NOMO-1 (cell line): Measurements from ENCODE around the gene RPA3.

ENCODE experiments used
- DNase-seq, 2 experiments: peaks; one replicate each; lab custom pipeline; 2025; ENCODE audit not compliant: unreplicated experiment in 2 of 2; lab: John Stamatoyannopoulos, UW

RPA3 gene

DNA sequence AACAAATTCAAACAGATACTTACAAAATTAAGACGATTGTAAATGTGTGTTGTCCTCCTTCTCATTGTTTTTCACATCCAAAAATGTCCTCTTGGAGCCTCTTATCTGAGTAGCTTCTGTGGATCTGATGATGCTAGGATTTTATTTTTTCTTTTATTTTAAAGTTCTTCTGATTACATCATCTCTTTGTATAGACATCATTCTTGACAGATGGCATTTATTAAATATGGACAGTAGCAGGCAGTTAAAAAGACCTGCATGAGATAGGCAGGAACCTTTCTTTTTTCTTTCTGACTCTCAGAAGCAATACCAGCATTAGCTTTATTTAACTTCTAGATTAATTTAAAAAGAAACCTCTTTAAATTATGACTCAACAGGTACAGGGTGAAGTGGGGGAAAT is at the start of gene RPA3:
Gene RPA3 (minus strand): TSS at position 116 of the 400 bp plus-strand sequence. CDS start 78,189 bp downstream, outside the sequence.
- DNase-seq: no peak

DNA sequence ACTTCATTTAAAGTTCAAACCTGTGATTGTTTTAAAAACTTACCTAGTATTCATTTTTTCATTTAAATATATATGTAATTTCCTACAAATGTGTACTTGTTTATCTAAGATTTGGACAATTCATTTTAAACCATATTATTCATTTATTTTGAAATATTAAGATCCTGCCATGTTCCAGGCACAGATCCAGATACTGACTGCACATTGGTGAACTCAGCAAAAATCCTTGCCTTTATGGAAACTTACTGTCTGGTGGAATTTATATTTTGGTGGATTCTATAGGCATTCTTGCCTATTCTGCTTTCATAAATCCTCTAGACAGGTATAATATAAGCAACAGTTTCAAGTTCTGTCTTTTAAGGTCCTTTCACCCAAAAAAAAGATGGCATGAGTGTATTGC is 48.3 kb upstream of the RPA3 start:
- no peak for DNase-seq

DNA sequence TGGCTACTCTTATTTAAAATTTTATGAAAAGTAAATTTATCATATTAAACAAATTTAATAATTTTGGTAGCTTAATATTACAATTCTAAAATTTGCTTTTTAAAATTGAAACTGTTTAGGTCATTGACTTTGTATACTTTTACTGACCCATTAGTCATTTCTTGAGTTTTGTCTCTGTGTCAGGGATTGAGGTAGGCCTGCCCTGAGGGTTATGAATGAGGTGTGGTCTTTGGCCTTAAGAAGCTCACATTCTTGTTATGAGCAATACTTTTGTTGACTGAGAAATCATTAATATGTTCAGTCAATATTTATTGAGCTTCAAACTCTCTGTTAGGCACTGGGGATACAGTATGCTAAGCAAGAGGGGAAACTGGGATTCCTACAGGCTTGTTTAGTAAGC is 47.0 kb upstream of the RPA3 start:
- DNase-seq: no peak

DNA sequence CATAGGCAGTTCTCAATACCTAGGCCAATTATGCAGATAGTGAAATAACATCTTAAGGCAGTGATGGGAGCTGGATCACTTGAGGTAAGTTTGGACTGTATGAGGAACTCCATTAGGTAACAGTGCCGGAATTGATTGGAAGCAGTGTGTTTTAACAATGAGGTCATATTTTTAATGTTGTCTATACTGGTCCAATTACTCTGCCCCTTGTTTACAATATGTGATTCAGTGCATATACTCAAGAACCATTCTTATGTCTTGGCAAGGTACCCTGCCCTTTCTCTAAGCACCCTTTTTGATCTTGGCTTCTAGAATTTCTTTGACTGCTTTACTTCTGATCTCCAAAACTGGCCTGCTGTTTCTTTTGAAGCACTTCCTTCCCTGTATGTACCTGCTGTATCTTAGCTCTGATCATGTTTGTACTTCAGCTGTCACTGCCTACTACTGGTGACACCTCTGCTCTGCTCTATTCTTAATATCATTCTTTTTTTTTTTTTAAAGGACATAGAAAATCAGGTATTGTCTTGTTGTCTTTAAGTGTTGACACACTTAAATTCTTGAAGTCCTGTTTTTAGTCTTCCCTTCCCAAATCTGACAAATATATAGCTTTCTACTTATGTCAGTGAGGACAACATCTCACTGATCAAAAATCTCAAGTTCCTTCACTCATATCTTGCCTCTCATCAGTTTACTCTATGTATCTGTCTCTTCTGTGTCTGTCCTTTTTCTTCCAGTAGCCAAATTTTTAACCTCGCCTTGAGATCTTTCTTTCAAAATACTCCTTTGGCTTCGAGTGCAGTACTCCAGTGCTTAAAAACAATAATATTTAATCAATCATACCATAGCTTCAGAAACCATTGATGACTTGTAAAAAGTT is 46.4 kb upstream of the RPA3 start:
- no peak for DNase-seq

DNA sequence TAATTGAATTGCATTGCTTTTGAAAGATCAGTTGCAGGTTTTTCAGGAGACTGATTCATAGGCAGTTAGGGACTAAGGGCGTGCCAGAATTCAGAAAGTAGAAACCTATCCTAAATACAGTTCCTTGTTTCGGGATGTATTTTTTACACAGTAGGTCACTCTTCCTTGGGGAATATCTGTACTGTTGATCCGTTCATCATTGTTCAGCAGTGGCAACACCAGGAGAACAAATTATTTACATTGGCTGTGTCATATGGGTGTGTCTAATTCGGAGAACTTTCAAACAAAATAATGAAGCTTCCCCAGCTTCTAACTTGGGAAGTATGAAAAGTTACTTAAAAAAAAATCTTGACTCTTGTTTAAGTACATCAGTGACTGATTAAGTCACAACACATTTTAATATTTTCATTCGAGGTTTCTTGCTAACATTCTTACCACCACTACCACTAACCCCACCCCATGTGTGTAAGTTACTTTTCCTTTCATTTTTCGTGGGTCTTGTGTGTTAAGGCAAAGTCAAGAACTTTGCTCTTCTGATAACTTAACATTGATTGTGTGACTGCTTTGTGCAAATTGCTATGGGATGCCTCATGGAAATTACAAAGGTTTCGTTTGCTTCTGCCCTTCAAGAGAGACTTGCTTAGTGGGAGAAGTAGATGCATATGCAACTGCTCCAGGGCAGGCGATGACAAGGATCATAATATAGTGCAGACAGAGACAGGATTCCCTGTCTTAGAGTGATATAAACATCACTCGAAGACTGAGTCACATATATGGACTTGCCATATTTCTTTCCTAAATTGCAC is 43.8 kb upstream of the RPA3 start:
- DNase-seq: peak in 1 of 2 experiments; percentile 39

DNA sequence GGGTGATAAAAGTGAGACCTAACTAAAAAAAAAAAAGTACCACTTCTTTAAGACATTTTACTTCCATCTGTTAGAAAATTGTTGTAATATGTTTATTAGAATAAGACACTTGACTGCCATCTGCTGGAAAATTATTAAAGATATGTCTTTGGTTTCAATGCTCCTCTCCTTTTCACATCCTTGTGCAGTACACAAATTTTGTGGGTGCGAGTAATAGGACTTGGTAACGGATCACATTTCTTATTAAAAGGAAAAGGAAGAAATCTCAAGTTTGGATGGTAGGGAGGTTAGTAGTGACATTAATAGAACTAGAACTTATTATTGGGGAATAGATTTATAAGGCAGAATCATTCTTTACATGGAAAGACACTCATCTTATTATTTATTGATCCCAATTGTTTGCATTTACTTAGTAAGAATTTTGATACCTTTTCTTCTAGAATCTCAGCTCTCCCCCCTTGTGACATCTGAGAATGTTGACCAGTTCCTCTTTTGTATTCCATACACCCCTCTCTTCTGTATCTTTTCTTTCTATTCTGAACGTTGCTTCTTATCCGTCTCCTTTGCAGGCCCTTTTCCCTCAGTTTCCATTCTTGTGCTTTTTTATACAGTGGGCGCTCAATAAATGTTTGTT is 43.0 kb upstream of the RPA3 start:
- DNase-seq: peak in 1 of 2 experiments; percentile 36

DNA sequence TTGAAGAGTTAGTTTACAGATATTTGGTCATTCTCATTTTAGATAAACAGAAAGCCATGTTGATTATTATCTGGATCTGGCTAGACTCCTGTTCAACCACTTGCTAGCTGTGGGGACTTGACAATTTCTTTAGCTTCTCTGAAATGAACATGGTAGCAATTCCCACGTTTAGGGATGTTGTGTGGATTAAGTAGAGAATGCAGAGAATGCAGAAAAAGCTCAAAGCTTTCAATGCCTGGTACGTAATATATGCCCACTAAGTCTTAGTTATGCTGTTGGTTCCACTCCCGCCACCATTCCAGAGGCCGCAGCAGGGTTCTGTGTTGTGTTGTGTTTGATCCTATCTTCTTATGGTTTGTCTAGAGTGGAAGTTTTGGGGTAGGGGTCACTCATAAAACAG is 39.2 kb upstream of the RPA3 start:
- DNase-seq: no peak

DNA sequence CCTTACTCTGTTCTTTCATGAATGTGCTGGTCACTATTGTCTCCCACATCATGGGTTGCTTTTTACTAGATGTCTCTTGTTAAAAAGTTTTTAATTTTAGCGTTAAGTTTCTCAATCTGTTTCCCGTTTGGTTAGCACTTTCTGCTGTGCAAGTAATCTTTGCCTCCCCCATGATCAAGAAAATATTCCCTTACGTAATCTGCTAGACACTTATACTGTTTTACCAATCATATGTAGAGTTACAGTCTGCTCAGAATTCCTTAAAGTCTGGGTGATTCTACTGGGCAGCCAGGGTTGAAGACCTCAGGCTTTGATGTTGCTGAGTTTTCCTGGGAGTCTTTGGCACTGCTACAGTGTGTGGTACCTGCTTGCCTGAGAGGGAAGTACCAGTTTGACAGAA is 38.2 kb upstream of the RPA3 start:
- DNase-seq: no peak

DNA sequence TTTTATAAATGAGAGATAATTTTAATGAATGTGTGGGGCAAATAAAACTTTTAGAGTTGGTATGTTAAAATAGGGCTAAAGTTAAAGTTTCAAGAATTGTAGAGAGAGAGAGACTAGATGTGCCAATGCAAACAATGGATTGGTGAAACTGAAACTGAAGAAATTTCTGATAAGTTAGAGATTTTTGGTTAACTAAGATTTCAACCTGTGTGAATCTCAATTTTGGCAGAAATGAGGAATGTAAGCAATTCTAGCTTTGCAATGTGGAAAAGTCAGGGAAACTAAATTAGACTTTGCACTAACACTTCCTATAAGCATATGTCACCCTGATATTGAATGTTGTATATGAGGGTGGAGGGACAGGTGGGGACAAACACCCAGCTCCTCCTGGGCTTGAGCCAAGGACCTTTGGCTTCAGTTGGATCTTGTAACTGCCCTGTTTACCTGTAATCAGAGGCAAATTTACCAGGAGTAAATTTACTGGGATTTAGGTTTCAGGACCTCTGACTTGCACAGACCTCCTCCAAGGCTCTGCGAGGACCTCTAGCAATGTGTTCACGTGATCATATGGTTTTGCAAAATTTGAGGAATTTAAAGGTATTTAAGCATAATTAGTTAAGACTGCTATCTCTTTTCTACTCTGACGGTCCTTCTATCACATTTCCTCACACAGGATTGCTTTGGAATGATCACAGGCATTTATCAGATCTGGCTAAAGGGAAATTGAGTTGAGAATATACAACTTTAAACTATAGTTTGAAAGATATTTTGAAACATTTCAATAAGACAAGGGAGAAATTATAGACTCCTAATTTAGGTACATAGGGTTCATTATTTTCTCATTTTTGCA is 33.1 kb upstream of the RPA3 start:
- no peak for DNase-seq

DNA sequence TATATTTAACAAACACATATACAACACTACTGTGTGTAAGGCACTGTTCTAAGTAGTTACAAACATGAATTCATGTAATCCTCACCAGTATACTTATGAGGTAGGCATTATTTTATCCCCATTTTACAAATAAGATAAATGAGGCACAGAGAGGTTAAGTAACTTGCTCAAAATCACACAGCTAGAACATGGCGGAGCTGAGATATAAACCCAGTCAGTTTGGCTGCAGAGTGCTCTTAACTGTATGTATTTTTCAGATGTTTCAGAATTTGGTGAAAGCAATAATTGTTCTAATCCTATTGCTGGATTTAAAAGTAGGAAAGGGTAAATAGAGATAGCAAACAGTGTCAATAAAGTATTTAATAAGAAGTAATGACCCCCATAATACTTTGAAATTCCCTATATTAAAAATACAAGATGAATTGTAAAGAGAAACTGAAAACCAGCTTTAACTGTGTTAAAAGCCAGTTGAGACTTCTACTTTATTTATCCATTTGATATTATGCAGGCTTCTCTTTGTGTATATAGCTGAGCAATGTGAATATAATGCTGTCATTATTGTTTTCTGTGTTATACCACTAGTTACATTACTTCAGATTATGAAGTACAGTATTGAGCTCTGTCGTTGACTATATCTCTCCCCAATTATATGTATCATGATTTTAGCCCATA is 32.3 kb upstream of the RPA3 start:
- DNase-seq: no peak

DNA sequence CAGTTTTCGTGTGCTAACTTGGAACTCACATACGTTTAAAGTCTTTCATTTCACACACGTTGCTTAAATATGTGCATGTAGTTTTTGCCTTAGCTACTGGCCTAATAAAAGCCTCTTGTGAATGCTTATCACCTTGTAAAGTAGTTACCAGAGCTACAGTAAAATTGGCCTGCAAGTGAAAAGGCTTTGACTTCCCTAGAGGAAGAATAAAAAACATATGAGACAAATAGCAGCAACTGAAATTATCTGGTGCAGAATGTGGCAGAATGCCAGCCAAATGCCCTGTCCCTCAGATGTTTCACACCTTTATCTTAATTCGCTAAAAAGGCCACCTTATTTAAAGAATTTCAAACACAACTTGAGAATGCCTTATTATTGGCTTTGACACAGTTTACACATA is 28.1 kb upstream of the RPA3 start:
- no peak for DNase-seq

DNA sequence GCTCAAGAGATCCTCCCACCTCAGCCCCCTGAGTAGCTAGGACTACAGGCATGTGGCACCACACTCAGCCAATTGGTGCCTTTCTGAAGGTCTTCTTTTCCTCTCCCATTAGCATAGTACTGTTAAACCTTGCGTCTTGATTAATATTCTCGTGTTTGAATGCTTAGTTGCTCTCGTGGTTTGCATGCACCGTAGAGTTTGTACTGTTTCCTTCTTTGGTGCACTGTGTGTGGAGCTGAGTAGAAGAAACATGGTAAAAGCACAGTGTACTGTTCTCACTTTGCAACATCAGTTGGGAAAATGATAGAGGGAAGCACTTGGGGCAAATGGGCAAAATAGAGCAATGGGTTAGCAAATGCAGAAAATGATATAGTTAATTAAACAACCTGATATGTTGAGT is 27.6 kb upstream of the RPA3 start:
- DNase-seq: no peak

DNA sequence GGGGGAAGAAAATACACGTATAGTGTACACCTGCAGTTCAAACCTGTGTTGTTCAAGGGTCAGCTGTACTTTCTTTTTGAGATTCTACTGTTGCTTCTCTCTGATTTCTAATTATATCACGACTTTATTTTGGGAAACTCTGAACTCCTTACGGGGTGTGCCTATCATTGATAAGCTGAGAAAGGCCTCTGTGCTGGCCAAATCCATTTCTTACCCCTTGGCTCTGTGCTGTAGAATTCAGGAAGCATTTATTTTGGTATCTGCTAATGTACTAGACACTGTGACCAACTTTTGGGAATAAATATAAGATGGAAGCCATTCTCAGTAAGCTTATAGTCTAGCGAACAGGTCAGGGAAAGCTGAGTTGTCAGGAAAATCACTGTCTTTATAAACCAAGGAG is 26.9 kb upstream of the RPA3 start:
- no peak for DNase-seq

DNA sequence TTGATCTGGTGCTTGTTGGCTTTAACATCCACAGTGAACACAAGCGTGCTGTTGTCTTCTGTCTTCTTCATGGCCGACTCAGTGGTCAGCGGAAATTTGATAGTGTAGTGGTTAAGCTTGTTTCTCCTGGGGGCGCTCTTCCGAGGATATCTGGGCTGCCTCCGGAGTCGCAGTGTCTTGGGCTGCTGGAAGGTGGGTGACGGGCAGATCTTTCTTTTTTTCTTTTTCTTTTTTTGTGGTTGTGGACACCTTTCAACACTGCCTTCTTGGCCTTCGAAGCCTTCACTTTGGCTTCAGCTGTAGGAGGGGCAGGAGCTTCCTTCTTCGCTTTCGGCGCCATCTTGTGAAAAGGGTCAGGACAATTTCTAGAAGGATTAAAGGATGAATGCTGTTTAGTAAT is 23.8 kb upstream of the RPA3 start:
- DNase-seq: no peak

DNA sequence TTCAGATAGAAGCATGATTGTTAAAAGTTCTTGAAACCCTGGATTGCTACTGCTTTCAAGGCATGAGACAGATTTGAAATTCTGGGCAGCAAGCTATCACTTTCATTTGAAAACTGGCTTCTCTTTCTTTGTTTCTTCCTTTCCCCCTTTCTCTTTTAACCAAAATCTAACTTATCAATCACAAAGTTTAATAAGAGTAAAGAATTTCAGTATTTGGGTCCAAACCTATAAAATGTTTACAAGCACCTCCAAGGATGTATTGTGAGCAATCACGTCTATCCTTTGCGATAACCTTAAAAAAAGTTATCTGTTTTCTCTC is 21.6 kb upstream of the RPA3 start:
- DNase-seq: no peak

DNA sequence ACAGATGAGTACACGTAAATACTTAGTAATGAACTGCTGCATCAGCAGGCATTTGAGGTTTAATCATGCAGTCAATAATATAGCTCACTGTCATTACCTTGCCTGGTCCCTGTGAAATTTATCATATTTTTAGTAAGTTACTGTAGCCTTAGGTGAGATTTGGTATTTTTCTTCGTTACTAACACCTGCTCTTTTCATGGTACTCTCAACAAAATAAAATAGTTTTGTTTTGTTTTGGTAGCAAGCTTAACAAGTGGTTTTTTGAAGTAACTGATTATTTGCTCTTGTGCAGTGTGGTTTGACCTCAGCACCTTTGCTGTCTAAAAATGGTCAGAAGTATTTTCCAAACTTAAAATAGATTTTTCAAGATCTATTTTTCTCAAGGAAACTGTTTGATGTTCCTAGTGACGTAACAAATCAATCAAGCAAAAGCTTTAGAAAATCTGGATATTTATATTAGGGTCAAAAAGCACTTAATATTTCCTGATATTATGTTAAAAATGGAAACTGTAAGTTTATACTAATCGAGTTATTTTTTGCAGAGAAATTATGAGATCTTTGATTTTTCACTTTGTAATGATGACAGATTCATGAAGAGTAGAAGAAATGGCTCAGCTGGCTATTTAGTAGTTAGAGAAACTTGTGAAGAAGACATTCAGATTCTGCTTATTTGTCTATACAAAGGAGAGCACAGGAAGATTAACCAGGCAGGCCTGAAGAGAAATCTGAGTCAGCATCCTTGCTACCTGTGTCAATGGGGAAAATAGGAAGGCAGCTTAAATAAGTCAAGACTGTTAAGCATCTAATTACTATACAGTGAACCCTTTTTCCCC is 21.0 kb upstream of the RPA3 start:
- DNase-seq: no peak

DNA sequence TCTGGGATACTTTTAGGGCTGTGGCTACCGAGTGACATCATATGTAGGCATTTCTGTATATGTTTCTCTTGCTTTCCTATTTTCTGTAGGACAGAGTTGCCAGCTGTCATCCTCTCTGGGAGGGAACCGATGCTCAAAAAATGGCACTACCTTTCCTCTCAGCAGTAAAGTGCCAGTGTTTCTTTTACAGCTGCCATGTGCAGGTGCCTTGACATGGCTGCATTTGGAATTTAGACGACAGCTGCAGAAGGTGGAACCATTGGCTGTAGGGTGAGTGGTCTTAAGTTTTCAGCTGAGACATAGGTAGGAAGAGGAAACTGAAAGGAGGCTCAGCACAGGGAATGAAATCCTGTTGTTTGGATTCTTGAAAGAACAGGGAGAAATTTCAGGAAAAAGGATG is 20.2 kb upstream of the RPA3 start:
- DNase-seq: no peak

DNA sequence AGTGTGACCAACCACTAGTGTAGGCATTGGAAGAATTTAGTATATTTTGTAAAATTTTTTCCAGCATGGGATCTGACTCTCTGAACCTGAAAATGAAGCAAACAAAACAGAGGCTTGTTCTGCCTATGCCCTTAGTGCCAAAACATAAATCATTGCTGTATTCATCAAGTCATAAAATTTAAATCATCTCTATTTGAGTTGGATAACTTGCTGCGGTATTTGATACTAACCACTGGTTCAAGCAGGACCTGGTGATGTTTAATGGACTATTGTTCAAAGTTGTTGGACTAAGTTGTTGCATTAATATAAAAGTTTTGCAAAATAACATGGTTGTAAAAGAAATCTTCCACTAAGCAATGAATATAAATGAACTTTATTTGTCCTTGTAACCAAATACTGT is 19.8 kb upstream of the RPA3 start:
- no peak for DNase-seq

DNA sequence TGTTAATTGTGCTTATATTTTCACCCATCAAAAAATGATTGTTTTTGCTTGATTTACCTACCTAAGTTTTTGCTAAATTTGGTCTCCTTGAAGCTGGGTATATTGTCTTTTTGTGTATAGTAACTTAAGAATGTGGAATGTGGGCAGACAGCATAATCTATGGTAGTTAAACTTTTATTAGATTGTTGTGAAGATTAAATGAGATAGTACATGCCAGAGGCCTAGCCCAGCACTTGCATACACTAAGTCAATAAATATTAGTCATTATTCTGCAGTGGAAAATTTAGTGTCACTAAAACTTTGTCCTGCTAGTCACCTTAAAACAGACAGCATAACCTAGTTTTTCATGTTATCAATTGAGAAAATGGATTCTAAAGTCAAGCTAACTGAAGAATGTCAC is 19.3 kb upstream of the RPA3 start:
- no peak for DNase-seq
